Endodermal cell (in vitro differentiated cells): ENCODE results near the gene HOXA9. TPM values are rescaled to one million over a fixed set of nuclear protein-coding genes. Genes with fewer than 3 reads are reported as not detected.

Source experiments
- DNase-seq: peaks from one replicate; pipeline ENCODE4 v3.0.0-alpha.2; 2017
- H3K27ac ChIP-seq: 2 replicates; pipeline ENCODE4 v1.5.1; 2013; ENCODE audit warnings: mild to moderate bottlenecking, low read depth, low read length, moderate library complexity
- H3K27me3 ChIP-seq: 2 replicates; pipeline ENCODE4 v1.6.1; 2013; ENCODE audit warnings: mild to moderate bottlenecking, low read length, moderate library complexity; ENCODE audit not compliant: insufficient read depth, control insufficient read depth, poor library complexity, severe bottlenecking
- H3K36me3 ChIP-seq: 2 replicates; pipeline ENCODE4 v1.7.0; 2013; ENCODE audit warnings: mild to moderate bottlenecking, low read length, moderate library complexity; ENCODE audit not compliant: control insufficient read depth, insufficient read depth
- H3K4me1 ChIP-seq: one replicate; pipeline ENCODE4 v1.7.0; 2013; ENCODE audit warnings: low read length; ENCODE audit not compliant: control insufficient read depth, insufficient read depth
- H3K4me3 ChIP-seq: 2 replicates; pipeline ENCODE4 v1.5.1; 2013; ENCODE audit warnings: mild to moderate bottlenecking, low read length, moderate library complexity
- H3K9ac ChIP-seq: 2 replicates; pipeline ENCODE4 v1.6.1; 2013; ENCODE audit warnings: mild to moderate bottlenecking, low read length, moderate library complexity; ENCODE audit not compliant: poor library complexity, severe bottlenecking; ENCODE audit errors: extremely low read depth
- H3K9me3 ChIP-seq: 2 replicates; pipeline ENCODE4 v1.6.1; 2013; ENCODE audit warnings: mild to moderate bottlenecking, low read length, moderate library complexity; ENCODE audit not compliant: control insufficient read depth
- H3K27ac Mint-ChIP-seq: 2 replicates; pipeline ENCODE4 v1.8.0; 2020; ENCODE audit warnings: mixed read lengths
- H3K27me3 Mint-ChIP-seq: 2 replicates; pipeline ENCODE4 v1.8.0; 2021; ENCODE audit warnings: mild to moderate bottlenecking, mixed read lengths; ENCODE audit not compliant: insufficient read depth
- H3K36me3 Mint-ChIP-seq: 2 replicates; pipeline ENCODE4 v1.8.0; 2020; ENCODE audit warnings: low read depth, mixed read lengths
- H3K4me1 Mint-ChIP-seq: 2 replicates; pipeline ENCODE4 v1.8.0; 2020; ENCODE audit warnings: mixed read lengths
- H3K4me3 Mint-ChIP-seq: 2 replicates; pipeline ENCODE4 v1.8.0; 2020; ENCODE audit warnings: mild to moderate bottlenecking, moderate library complexity, mixed read lengths
- H3K9me3 Mint-ChIP-seq: 2 replicates; pipeline ENCODE4 v1.8.0; 2020; ENCODE audit warnings: mild to moderate bottlenecking, mixed read lengths
- WGBS, 2 experiments: methylation state at CpG; one replicate each; pipeline versions ENCODE4 v1.1.5 to v1.1.7; 2013; ENCODE audit warnings: missing lambda C conversion rate in 2 of 2, mixed read lengths in 1 of 2; ENCODE audit not compliant: insufficient coverage in 1 of 2, insufficient read length in 1 of 2; 5-methylcytosine and 5-hydroxymethylcytosine counted together
- total RNA-seq, 2 donors: library from RNA; stranded (reverse); fragmentation: NEBNext Ultra II Directional in 1 of 2; extraction: Animal tissue kit (Norgen Biotek cat#: 25700) in 1 of 2; gene quantifications; 2 replicates in 1 of 2; 3 replicates in 1 of 2; pipeline ENCODE4 v1.2.1, GENCODE V29; 2021
- TF ChIP-seq, protein P1 (sequence below): fragments of 200-600 bp; sonication (generic); conservative IDR thresholded peaks from 2 replicates; pipeline ENCODE4 v1.5.0; 2021; ENCODE audit warnings: antibody characterized with exemption, mild to moderate bottlenecking

The HOXA9 gene
- total RNA-seq, 2 donors from 2014 or later, result not detected

DNA sequence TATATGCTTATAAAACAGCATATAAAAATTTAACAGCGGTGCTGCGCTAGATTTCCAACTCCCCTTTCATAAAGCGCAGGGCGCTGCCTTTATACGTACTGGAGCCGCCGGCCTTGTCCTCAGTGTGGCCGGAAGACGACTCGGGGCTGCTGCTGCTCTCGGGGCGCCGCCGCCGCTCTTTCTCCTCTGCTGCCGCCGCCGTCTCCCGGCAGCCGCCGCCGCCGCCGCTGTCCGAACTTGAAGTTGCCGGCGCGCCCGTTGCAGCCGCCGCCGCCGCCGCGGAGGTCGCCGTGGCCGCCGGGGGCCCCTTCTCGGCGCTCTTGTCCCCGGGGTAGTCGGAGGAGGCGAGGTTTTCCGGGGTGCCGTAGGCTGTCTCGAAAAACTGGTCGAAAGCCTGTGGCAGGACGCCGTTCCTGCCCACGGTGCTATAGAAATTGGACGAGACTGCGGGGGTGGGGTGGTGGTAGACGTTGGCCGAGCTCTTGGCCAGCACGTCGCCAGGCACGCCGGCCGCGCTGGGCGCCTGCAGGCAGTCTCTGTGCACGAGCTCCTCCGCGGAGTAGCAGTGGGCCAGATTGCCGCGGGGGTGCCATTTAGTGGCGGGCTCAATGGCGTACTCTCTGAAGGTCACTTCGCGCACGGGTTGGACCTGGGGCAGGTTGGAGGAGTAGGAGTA is 19.1 kb upstream of the HOXA9 start:
- Histone ChIP-seq H3K27me3 (peaks cover 100% of the 10 kb centered on the region), H3K4me1 (peaks cover 12% of the 10 kb centered on the region), H3K9me3 (no peaks in the 10 kb centered on the region), H3K27ac (no peak overlapping the region), H3K9ac (no peak overlapping the region), H3K4me3 (peak overlapping the region; percentile 77), H3K36me3 (no peaks in the 10 kb centered on the region)
- H3K36me3 Mint-ChIP-seq, result no peaks in the 10 kb centered on the region
- peaks cover 23% of the 10 kb centered on the region for H3K4me1 Mint-ChIP-seq
- H3K27ac Mint-ChIP-seq, result no peak overlapping the region
- TF ChIP-seq, protein P1, sequence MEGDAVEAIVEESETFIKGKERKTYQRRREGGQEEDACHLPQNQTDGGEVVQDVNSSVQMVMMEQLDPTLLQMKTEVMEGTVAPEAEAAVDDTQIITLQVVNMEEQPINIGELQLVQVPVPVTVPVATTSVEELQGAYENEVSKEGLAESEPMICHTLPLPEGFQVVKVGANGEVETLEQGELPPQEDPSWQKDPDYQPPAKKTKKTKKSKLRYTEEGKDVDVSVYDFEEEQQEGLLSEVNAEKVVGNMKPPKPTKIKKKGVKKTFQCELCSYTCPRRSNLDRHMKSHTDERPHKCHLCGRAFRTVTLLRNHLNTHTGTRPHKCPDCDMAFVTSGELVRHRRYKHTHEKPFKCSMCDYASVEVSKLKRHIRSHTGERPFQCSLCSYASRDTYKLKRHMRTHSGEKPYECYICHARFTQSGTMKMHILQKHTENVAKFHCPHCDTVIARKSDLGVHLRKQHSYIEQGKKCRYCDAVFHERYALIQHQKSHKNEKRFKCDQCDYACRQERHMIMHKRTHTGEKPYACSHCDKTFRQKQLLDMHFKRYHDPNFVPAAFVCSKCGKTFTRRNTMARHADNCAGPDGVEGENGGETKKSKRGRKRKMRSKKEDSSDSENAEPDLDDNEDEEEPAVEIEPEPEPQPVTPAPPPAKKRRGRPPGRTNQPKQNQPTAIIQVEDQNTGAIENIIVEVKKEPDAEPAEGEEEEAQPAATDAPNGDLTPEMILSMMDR, result no peak
- H3K27me3 Mint-ChIP-seq, result peaks cover 100% of the 10 kb centered on the region
- DNase-seq, result peak; percentile 74
- 2 to 4% methylated on average over 33 to 72 of the region's 72 CpGs for WGBS, 2 experiments
- peak overlapping the region; percentile 46 for H3K4me3 Mint-ChIP-seq
- peaks cover 3% of the 10 kb centered on the region for H3K9me3 Mint-ChIP-seq

DNA sequence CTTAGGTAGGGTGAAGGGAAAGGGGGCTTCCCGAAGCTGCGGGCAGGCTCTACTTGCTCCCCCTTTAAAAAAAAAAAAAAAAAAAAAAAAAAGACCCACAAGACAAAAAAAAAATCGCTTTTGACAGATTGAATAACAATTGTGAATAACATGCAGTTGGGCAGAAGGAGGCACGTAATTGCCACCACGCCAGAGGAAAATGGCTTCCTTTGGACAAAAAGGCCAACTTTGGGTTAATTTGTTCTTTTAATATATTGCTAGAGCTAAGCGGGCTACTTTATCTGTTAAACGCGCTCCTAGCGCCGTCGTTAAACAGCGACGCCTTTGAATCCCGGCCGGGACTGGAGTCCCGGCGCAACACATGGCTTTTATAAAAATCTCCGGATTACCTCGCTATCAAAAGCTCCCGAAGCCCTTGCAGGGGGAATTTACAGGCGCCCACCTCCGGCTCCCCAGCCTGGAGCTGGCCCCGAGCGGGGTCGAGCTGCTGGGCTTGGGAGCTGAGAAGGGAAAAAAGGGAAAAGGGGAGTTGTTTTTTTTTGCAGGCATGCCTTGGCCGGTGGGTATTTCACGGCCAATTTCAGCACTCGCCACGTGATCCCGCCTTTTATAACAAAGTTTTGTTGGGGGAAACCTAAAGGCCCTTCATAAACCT is 18.5 kb upstream of the HOXA9 start:
- H3K4me3 Mint-ChIP-seq, result peak overlapping the region; percentile 46
- WGBS, 2 experiments, result 2 to 4% methylated on average over 26 to 28 of the region's 30 CpGs
- Histone ChIP-seq H3K27me3 (peaks cover 100% of the 10 kb centered on the region), H3K9ac (no peak overlapping the region), H3K9me3 (no peaks in the 10 kb centered on the region), H3K36me3 (no peaks in the 10 kb centered on the region), H3K4me3 (peak overlapping the region; percentile 77), H3K27ac (no peak overlapping the region), H3K4me1 (peaks cover 12% of the 10 kb centered on the region)
- H3K27me3 Mint-ChIP-seq, result peaks cover 100% of the 10 kb centered on the region
- peaks cover 26% of the 10 kb centered on the region for H3K4me1 Mint-ChIP-seq
- no peaks in the 10 kb centered on the region for H3K36me3 Mint-ChIP-seq
- peak; percentile 71 for DNase-seq
- H3K27ac Mint-ChIP-seq, result no peak overlapping the region
- TF ChIP-seq, protein P1, result no peak
- peaks cover 4% of the 10 kb centered on the region for H3K9me3 Mint-ChIP-seq

DNA sequence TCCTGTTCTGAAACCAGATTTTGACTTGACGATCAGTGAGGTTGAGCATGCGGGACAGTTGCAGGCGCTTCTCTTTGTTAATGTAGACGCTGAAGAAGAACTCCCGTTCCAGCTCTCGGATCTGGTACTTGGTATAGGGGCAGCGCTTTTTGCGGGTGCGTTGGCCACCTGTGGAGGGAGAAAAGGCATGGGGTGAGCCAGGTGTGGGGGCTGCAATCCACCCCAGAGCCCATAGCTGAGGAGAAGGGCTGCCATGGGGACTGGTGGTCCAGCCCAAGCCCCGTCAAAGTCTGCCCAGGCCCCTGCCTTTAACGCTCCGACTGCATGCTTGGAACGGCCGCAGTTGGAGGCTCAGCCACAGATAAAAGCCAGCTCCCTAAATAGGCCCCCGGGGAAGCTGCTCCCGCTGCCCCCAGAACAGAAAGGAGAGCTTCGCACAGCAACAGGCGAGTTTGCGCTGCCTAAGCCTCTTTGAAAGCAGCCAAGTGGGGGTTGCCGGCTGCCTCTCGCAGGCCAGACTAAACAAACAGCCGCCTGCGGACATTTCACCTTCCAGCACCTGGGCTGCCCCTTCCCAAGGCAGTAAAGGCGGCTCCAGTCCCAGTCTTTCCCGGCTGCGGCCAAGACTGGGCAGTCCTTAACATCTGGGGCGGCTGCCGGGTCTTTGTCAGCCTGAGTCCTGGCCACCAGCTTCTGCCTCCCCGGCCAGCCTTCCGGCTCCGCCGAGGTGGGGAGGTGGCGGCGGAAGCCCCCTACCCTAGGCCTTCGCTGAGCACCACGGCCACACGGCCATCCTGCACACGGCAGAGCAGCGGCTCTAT is 17.7 kb upstream of the HOXA9 start:
- Mint-ChIP-seq H3K27ac (no peak overlapping the region), H3K4me1 (peaks cover 19% of the 10 kb centered on the region), H3K4me3 (peak overlapping the region; percentile 46), H3K9me3 (peaks cover 4% of the 10 kb centered on the region), H3K36me3 (no peaks in the 10 kb centered on the region), H3K27me3 (peaks cover 100% of the 10 kb centered on the region)
- no peaks in the 10 kb centered on the region for H3K36me3 ChIP-seq
- peaks cover 100% of the 10 kb centered on the region for H3K27me3 ChIP-seq
- DNase-seq, result peak; percentile 89
- 3 to 17% methylated on average over 12 to 37 of the region's 39 CpGs for WGBS, 2 experiments
- no peak overlapping the region for H3K9ac ChIP-seq
- H3K27ac ChIP-seq, result no peak overlapping the region
- peak overlapping the region; percentile 77 for H3K4me3 ChIP-seq
- peaks cover 6% of the 10 kb centered on the region for H3K4me1 ChIP-seq
- H3K9me3 ChIP-seq, result no peaks in the 10 kb centered on the region
- TF ChIP-seq, protein P1, result no peak
